Muscle of arm (tissue), 12 donors: ENCODE data around the gene ZYG11B. TPM values are rescaled to one million over a fixed set of nuclear protein-coding genes. Genes with fewer than 3 reads are reported as not detected.
"Not testable (repeated sequence)": the region's sequence is repeated elsewhere in the genome, so short reads cannot be mapped to it uniquely, and the experiment has no call there.

Source experiments
- DNase-seq: peaks from one replicate; pipeline ENCODE4 v3.0.0-alpha.2; 2013
- polyA plus RNA-seq, 12 donors: library from polyadenylated mRNA; unstranded; fragments of 120-200 nt; gene quantifications; one replicate each; pipeline ENCODE4 v1.2.1, GENCODE V29; 2013; ENCODE audit not compliant: insufficient read length in 12 of 12

ZYG11B gene
- polyA plus RNA-seq, 12 donors = 20.2 to 102 (median 38.9) TPM

GRCh38 chr1:52751589-52752483 lies 25.6 kb downstream of the ZYG11B start:
- DNase-seq = peak; percentile 12

GRCh38 chr1:52752484-52752826 lies 26.2 kb downstream of the ZYG11B start:
- DNase-seq = no peak

DNA sequence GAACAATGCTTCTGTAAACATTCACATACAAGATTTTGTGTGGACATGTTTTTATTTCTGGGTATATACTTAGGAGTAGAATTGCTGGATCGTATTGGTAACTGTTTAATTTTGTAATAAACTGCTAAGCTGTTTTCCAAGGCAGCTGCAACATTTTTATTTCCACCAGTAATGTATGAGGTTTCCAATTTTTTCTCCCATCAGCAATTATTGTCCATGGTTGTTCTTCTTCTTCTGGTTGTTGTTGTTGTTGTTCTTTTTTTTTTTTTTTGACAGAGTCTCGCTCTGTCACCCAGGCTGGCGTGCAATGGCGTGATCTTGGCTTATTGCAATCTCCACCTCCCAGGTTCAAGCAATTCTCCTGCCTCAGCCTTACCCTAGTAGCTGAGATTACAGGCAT lies 26.9 kb downstream of the ZYG11B start:
- no peak for DNase-seq

- no peak for DNase-seq
These were observed 29.8 kb downstream of the ZYG11B start for GRCh38 chr1:52756020-52756419.

DNA sequence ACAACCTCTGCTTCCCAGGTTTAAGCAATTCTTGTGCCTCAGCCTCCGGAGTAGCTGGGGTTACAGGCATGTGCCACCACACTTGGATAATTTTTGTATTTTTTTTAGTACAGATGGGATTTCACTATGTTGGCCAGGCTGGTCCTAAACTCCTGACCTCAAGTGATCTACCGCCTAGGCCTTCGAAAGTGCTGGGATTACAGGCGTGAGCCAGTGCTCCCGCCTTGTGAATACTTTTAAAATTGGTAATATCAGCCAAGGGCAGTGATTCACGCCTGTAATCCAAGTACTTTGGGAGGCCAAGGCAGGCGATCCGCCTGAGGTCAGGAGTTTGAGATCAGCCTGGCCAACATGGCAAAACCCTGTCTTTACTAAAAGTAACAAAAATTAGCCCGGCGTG lies 33.7 kb downstream of the ZYG11B start:
- no peak for DNase-seq

DNA sequence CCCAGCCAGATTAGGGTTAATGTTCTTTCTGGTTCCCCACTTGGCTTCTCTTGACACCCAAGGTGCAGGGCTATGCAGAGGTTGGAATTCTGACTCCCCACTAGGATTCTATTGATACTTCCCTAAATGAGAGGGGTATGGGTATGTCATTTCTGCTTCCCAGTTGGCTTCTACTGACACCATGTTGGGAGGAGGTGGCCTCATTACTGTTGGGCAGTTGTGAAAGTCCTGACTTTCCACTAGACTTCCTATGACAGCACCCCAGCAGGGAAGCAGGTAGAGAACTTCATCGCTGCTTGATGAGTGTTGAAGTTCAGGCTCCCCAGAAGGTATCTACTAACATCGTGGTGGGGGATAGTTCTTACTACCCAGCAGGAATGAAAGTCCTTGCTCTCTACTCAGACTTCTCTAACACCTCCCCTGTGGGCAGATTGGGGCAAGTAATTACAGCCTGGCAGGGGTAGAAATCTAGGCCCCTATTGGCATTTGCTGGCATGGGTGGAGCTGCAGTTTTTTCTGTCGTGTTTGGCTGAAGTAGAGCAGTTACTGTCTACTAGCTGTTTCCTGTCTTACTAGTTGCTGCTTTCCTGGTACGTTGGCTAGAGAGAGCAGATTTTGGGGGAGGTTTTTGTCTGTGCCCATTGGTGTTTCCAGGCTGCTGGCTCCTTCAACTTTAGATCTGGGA lies 41.5 kb downstream of the ZYG11B start:
- DNase-seq = no peak

- DNase-seq = no peak
These were observed 43.2 kb downstream of the ZYG11B start for GRCh38 chr1:52769346-52770033.

- no peak for DNase-seq
These were observed 45.1 kb downstream of the ZYG11B start for GRCh38 chr1:52771384-52771783.

- no peak for DNase-seq
These were observed 59.9 kb downstream of the ZYG11B start for GRCh38 chr1:52786148-52786547.

DNA sequence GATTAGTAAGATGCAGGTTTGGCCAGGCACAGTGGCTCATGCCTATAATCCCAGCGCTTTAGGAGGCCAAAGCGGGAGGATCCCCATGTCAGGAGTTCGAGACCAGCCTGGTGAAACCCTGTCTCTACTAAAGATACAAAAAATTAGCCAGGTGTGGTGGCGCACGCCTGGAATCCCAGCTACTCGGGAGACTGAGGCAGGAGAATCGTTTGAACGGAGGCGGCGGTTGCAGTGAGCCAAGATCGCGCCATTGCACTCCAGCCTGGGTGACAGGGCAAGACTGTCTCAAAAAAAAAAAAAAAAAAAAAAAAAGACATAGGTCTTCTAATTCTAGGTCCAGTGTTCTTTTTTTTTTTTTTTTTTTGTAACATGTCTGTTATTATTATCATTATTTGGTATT lies 64.2 kb downstream of the ZYG11B start:
- DNase-seq = not testable (repeated sequence)

DNA sequence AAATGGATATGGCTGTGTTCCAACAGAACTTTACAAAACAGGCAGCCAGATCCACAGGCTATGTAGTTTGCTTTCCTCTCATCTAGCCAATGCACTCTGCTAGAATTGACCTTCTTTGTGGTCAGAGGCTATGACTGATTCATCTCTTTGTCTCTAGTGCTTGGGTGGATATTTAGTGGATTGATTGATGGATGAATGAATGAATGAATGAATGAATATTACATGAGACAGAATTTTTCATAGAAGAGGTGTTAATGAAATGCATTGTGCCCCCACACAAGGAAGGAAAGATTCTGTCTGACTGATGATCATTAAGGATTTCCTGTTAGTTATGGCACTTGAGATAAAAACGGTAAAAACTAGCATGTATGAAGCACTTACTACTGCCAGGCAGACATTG lies 65.8 kb downstream of the ZYG11B start:
- DNase-seq = no peak

DNA sequence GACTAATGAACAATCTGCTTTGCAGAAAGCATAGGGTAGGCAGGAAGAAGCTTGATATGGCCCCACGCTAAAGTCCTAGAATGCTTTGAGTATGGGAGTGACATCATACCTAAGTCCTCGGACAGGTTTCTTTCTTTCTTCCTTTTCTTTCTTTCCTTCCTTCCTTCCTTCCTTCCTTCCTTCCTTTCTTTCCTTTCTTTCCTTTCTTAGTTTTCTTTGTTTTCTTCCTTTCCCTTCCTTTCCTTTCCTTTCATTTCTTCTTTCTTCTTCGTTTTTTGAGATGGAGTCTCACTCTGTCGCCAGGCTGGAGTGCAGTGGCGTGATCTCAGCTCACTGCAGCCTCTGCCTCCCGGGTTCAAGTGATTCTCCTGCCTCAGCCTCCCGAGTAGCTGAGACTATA lies 67.5 kb downstream of the ZYG11B start:
- DNase-seq = not testable (repeated sequence)

GRCh38 chr1:52795464-52795863 lies 69.2 kb downstream of the ZYG11B start:
- DNase-seq = no peak

DNA sequence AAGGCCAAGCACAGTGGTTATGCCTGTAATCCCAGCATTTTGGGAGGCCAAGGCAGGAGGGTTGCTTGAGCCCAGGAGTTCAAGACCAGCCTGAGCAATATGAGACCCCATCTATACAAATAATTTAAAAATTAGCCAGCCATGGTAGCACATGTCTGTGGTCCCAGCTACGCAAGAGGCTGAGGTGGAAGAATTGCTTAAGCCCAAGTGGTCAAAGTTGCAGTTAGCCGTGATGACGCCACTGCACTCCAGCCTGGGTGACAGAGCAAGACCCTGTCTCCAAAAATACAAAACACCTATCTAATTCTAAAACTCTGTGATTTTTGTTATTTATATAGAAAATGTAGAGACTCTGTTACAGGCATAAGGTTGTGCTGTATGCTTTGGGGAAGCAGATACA lies 72.1 kb downstream of the ZYG11B start:
- DNase-seq = no peak

- DNase-seq = no peak
These were observed 74.8 kb downstream of the ZYG11B start for GRCh38 chr1:52801011-52801410.

- not testable (repeated sequence) for DNase-seq
These were observed 77.8 kb downstream of the ZYG11B start for GRCh38 chr1:52804083-52804482.

DNA sequence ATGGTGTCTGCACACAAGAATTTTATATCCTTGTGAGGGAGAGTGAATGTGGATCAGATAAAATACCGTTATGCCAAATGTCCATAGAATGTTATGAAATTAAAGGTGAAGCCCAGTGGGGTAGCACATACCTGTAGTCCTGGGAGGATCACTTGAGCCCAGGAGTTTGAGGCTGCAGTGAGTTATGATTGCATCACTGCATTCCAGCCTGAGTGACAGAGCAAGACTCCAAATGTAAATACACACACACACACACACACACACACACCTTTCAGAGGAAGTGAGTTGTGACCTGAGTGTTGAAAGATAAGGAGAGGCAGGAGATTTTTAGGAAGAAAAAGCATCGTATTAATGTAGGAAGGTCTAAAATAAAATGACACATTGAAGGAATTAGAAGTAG lies 88.2 kb downstream of the ZYG11B start:
- DNase-seq = no peak

DNA sequence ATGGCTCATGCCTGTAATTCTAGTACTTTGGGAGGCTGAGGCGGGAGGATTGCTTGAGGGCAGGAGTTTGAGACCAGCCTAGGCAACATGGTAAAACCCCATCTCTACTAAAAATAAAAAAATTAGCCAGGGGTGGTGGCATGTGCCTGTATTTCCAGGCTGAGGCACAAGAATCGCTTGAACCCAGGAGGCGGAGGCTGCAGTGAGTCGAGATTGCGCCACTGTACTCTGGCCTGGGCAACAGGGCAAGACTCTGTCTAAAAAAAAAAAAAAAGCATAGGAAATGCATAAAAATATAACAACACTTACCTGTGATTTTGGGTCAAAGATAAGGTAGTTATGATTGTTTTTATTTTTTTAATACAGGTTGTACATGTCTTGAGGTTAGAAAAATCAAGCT lies 94.6 kb downstream of the ZYG11B start:
- DNase-seq = not testable (repeated sequence)

GRCh38 chr1:52825868-52826267 lies 99.6 kb downstream of the ZYG11B start:
- no peak for DNase-seq

- no peak for DNase-seq
These were observed 108.5 kb downstream of the ZYG11B start for GRCh38 chr1:52834798-52835197.

DNA sequence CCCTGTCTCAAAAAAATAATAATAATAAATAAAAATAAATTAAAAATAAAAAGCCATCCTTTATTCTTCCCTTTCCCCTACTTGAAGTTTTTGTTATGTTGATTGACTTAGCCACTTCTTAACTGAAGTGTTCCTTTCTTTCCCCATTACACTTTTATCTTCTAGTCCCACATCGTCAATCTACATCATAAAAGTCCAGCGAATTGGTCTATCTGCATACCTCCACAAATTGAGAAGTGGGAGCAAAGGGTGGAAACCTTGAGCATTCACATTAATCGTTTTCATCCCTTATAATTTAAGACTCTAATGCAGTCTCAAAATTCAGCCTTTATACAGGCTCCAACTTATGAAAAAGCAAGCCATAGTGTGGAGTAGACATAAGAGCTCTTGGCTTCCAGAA lies 109.8 kb downstream of the ZYG11B start:
- no peak for DNase-seq

DNA sequence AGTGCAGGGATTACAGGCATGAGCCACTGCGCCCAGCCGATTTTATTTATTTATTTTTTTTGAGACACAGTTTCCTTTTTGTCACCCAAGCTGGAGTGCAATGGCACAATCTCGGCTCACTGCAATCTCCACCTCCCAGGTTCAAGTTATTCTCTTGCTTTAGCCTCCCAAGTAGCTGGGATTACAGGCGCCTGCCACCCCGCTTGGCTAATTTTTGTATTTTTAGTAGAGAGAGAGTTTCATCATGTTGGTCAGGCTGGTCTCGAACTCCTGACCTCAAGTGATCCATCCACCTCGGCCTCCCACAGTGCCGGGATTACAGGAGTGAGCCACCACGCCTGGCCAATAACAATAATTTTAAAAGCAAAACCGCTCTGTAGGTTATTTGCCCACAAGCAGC lies 112.9 kb downstream of the ZYG11B start:
- not testable (repeated sequence) for DNase-seq
